ENCODE results near the gene TMPRSS9.

- TF ChIP-seq CTCF (IDR thresholded peaks at IDR 0.05), result no peak
- TF ChIP-seq ZFX (IDR thresholded peaks at IDR 0.05; ENCODE audit: borderline replicate concordance), result no peak
Measured at GRCh38 chr19:2454962-2455850, 95.1 kb downstream of the TMPRSS9 start.

Measured in 22Rv1 (cell line).